Ovary (tissue), 9 donors: Measurements from ENCODE around the gene PRLR. TPM values are rescaled to one million over a fixed set of nuclear protein-coding genes. Genes with fewer than 3 reads are reported as not detected.

Experiments
- DNase-seq, 5 donors: peaks; one replicate each; pipeline ENCODE4 v3.0.0-alpha.2; 2019 to 2020
- H3K27ac ChIP-seq, 2 donors: fragments of 200-600 bp; one replicate each; pipeline versions ENCODE4 v1.5.1 to v1.8.0; 2019 to 2022
- H3K27me3 ChIP-seq: fragments of 200-600 bp; one replicate; pipeline ENCODE4 v1.8.0; 2022
- H3K36me3 ChIP-seq: fragments of 200-600 bp; sonication (generic); one replicate; pipeline ENCODE4 v1.5.1; 2019
- H3K4me1 ChIP-seq: one replicate; pipeline ENCODE4 v1.8.1; 2013; ENCODE audit warnings: mild to moderate bottlenecking, moderate library complexity; ENCODE audit not compliant: insufficient read depth
- H3K4me3 ChIP-seq: fragments of 200-600 bp; sonication (generic); one replicate; pipeline ENCODE4 v1.5.1; 2017
- H3K9me3 ChIP-seq, 2 donors: fragments of 200-600 bp in 1 of 2; sonication (generic) in 1 of 2; one replicate each; pipeline versions ENCODE4 v1.5.1 to v1.8.1; 2013 to 2019; ENCODE audit warnings: mild to moderate bottlenecking in 1 of 2, moderate library complexity in 1 of 2
- EP300 ChIP-seq: sonication (generic); formaldehyde crosslinking; IDR thresholded peaks from one replicate; pipeline ENCODE4 v1.6.1; 2017; ENCODE audit warnings: antibody characterized with exemption
- POLR2A ChIP-seq: fragments of 450-650 bp; IDR thresholded peaks from one replicate; pipeline ENCODE4 v1.6.1; 2017; ENCODE audit warnings: antibody characterized with exemption, mild to moderate bottlenecking, moderate library complexity
- WGBS, 3 donors: extraction: QIAGEN DNeasy Blood & Tissue Kit in 1 of 3; methylation state at CpG; one replicate each; pipeline versions ENCODE4 v1.1.5 to v1.1.7; 2013 to 2017; 5-methylcytosine and 5-hydroxymethylcytosine counted together
- intact Hi-C, 4 donors: fragments of 100-400 bp; cut with DNase I; formaldehyde crosslinking; loops; one replicate each; pipeline versions ENCODE4 v1.11.0 to v1.15.1; 2022 to 2023
- polyA plus RNA-seq, 2 donors: library from polyadenylated mRNA; stranded (reverse); fragments of 200-250 nt in 1 of 2; fragments of 350-450 nt in 1 of 2; fragmentation: Illumina TruSeq in 1 of 2; extraction: RNeasy Lipid Tissue Mini Kit (QIAGEN cat#74804) in 1 of 2; gene quantifications; one replicate each; pipeline ENCODE4 v1.2.3, GENCODE V29; 2013 to 2014
- total RNA-seq, 7 donors: library from RNA; depleted of rRNA in 2 of 7; stranded (reverse); fragments of >200 nt in 2 of 7; fragmentation: NEBNext Ultra II Directional in 3 of 7; extraction: Animal tissue kit (Norgen Biotek cat#: 25700) in 3 of 7; gene quantifications; one replicate each; pipeline versions ENCODE4 v1.1.0 to v1.2.4, GENCODE V29; 2016 to 2023
- TF ChIP-seq, protein P1 (sequence below), 3 donors: fragments of 450-650 bp in 2 of 3; fragments of 200-600 bp in 1 of 3; IDR thresholded peaks; one replicate each; pipeline versions ENCODE4 v1.5.1 to v1.8.0; 2016 to 2022; ENCODE audit warnings: antibody characterized with exemption in 3 of 3, mild to moderate bottlenecking in 1 of 3
- donor health status: DM: no; HTN: no; CAD: no; lungs with moderate emphysema.
- donor health status: DM: no; HTN: no; CAD: no.
- donor health status: Bipolar disorder and iron deficiency.
- donor health status: DM: yes; HTN: yes; CAD: no.
- donor health status: DM: no; HTN: no; CAD: no.
- donor health status: DM: yes; HTN: yes; CAD: no.

PRLR gene
- total and polyA plus RNA-seq, 9 donors: 1.8 to 24.5 (median 8.1) TPM

- Histone ChIP-seq H3K4me3 (no peak overlapping the region), H3K9me3 (no peaks in the 10 kb centered on the region), H3K27ac (no peak overlapping the region), H3K27me3 (no peaks in the 10 kb centered on the region), H3K36me3 (no peaks in the 10 kb centered on the region), H3K4me1 (no peaks in the 10 kb centered on the region)
- 60 to 64% (median 63%) methylated on average over 7 of the region's 7 CpGs for WGBS, 3 donors
- intact Hi-C loops: no loop called here
- peak in 4 of 5 donors; percentile 24 to 55 (median 46) for DNase-seq
- TF ChIP-seq, protein P1, sequence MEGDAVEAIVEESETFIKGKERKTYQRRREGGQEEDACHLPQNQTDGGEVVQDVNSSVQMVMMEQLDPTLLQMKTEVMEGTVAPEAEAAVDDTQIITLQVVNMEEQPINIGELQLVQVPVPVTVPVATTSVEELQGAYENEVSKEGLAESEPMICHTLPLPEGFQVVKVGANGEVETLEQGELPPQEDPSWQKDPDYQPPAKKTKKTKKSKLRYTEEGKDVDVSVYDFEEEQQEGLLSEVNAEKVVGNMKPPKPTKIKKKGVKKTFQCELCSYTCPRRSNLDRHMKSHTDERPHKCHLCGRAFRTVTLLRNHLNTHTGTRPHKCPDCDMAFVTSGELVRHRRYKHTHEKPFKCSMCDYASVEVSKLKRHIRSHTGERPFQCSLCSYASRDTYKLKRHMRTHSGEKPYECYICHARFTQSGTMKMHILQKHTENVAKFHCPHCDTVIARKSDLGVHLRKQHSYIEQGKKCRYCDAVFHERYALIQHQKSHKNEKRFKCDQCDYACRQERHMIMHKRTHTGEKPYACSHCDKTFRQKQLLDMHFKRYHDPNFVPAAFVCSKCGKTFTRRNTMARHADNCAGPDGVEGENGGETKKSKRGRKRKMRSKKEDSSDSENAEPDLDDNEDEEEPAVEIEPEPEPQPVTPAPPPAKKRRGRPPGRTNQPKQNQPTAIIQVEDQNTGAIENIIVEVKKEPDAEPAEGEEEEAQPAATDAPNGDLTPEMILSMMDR (IDR thresholded peaks at IDR 0.05): no peak
- TF ChIP-seq EP300 (no peak), POLR2A (no peak)
These were observed 47.3 kb downstream of the PRLR start for GRCh38 chr5:35182910-35183535.

GRCh38 chr5:35182486-35182885 lies 47.8 kb downstream of the PRLR start:
- no peak for DNase-seq
- TF ChIP-seq EP300 (no peak), POLR2A (no peak)
- TF ChIP-seq, protein P1 (IDR thresholded peaks at IDR 0.05): no peak
- Histone ChIP-seq H3K4me3 (no peak overlapping the region), H3K4me1 (no peaks in the 10 kb centered on the region), H3K27me3 (no peaks in the 10 kb centered on the region), H3K9me3 (no peaks in the 10 kb centered on the region), H3K36me3 (no peaks in the 10 kb centered on the region), H3K27ac (no peak overlapping the region)
- WGBS, 3 donors: 89 to 100% (median 95%) methylated on average over 1 of the region's 1 CpG
- intact Hi-C loops: no loop called here

GRCh38 chr5:35180046-35180445 lies 50.2 kb downstream of the PRLR start:
- 92 to 97% (median 93%) methylated on average over 7 of the region's 7 CpGs for WGBS, 3 donors
- no peaks in the 10 kb centered on the region for H3K27me3 ChIP-seq
- H3K27ac ChIP-seq: no peak overlapping the region
- no peaks in the 10 kb centered on the region for H3K9me3 ChIP-seq
- H3K36me3 ChIP-seq: no peaks in the 10 kb centered on the region
- no peak for DNase-seq
- no peak for TF ChIP-seq EP300
- no peak for TF ChIP-seq POLR2A
- TF ChIP-seq, protein P1 (IDR thresholded peaks at IDR 0.05): no peak
- intact Hi-C loops: no loop called here
- H3K4me1 ChIP-seq: no peaks in the 10 kb centered on the region
- H3K4me3 ChIP-seq: no peak overlapping the region

- Histone ChIP-seq H3K27ac (no peak overlapping the region), H3K36me3 (no peaks in the 10 kb centered on the region), H3K4me1 (peaks cover 5% of the 10 kb centered on the region), H3K9me3 (no peaks in the 10 kb centered on the region), H3K4me3 (no peak overlapping the region), H3K27me3 (no peaks in the 10 kb centered on the region)
- WGBS, 3 donors: 89 to 93% (median 93%) methylated on average over 3 of the region's 3 CpGs
- DNase-seq: no peak
- intact Hi-C loops: no loop called here
- TF ChIP-seq POLR2A: no peak
- TF ChIP-seq EP300: no peak
- TF ChIP-seq, protein P1 (IDR thresholded peaks at IDR 0.05): no peak
These were observed 52.5 kb downstream of the PRLR start for GRCh38 chr5:35177783-35178182.
